HG02798 (cell line): Measurements from ENCODE around the gene PKD2L2.

Experiments
- ATAC-seq: cut with Tn5 transposase; IDR thresholded peaks from one replicate; pipeline ENCODE4 v1.9.1; 2021; ENCODE audit warnings: mild to moderate bottlenecking; ENCODE audit not compliant: unreplicated experiment, poor library complexity

The PKD2L2 gene

DNA sequence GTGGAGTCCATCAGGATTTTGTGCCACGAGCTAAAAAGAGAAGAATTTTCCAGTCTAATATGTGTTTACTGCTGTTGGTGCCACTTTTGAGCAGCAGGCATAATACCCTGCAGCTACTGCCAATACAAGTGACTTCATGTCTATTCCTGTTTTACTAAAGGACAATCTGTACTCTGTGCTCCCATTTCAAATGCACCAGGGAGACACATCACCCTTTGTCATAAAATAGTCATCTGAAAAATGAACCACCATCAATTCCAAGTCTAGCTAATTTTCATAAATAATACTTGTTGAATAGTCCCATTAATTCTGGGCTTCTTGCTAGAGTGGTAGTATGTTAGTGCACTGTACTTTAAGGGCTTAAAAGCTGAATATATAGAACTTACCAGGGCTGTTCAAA is 8.9 kb upstream of the PKD2L2 start:
- no peak for ATAC-seq

DNA sequence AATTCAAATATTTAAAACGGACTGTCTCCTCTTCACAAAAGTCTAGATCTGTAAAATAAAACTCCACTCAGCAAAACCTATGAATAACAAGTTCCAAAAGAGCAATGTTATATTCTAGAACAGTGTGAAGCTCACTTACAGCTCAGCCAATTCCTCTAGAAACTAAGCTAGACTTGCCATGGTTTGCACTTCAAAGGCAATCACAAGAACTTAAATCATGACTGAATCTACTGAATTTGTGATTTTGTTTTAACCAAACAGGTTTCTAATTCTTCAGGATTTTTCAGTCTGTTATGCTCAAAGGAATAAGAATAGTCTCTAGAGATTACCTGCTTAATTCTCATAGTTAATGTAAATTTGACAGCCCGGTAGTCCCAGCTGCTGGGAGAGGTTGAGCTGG is 1.4 kb upstream of the PKD2L2 start:
- ATAC-seq, result no peak

DNA sequence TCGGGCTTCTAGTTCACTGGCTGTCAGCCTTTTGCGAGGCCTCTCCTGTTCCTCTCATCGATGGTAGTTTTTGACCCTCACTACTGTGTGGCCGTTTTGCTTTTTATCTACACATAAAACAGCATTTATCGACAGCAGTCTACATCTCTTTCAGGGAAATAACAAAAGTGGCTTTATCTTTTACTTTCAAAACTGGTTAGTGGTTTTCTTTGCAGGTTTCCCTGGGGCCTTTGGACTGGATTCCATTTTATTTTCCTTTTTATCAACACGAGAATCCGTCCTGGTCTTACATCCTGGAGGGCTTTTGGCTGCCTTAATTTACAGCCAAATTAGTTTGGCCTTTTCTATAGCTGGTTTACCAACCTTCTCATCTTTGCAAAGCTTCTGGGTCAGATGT is 793 bp upstream of the PKD2L2 start:
- no peak for ATAC-seq

- no peak for ATAC-seq
These were observed 1.6 kb downstream of the PKD2L2 start for GRCh38 chr5:137890845-137891244.

- ATAC-seq, result no peak
These were observed 2.6 kb downstream of the PKD2L2 start for GRCh38 chr5:137891849-137892248.

GRCh38 chr5:137894586-137894985 is 5.3 kb downstream of the PKD2L2 start:
- ATAC-seq, result no peak

DNA sequence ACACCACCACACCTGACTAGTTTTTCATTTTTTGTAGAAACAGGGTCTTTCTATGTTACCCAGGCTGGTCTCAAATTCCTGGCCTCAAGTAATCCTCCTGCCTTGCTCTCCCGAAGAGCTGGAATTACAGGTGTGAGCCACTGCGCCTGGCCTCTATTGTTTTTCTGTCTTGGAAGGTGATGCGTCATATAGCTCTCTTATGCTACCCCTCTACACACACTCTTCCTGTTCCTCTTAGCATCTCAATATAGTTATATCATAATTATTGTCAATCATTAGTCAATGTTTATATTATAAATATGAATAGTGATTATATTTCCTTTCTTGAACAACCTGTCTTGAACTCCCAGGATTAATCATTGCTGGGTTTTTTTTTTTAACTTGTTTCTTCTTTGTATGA is 7.3 kb downstream of the PKD2L2 start:
- no peak for ATAC-seq

GRCh38 chr5:137899493-137899892 is 10.2 kb downstream of the PKD2L2 start:
- ATAC-seq, result no peak

- no peak for ATAC-seq
These were observed 12.0 kb downstream of the PKD2L2 start for GRCh38 chr5:137901011-137901817.

GRCh38 chr5:137902408-137903133 is 13.3 kb downstream of the PKD2L2 start:
- no peak for ATAC-seq

- ATAC-seq, result no peak
These were observed 25.5 kb downstream of the PKD2L2 start for GRCh38 chr5:137914758-137915157.

DNA sequence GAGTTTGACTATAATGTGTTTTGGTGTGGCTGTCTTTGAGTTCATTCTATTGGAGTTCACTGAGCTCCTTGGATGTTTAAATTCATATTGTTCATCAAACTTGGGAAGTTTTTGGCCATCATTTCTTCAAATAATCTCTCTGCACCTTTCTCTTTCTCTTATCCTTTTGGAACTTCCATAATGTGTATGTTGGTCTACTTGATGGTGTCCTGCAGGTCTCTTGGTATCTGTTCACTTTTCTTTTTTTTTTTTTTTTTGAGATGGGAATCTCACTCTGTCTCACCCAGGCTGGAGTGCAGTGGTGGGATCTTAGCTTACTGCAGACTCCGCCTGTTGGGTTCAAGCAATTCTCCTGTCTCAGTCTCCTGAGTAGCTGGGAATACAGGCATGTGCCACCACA is 27.7 kb downstream of the PKD2L2 start:
- ATAC-seq, result no peak

DNA sequence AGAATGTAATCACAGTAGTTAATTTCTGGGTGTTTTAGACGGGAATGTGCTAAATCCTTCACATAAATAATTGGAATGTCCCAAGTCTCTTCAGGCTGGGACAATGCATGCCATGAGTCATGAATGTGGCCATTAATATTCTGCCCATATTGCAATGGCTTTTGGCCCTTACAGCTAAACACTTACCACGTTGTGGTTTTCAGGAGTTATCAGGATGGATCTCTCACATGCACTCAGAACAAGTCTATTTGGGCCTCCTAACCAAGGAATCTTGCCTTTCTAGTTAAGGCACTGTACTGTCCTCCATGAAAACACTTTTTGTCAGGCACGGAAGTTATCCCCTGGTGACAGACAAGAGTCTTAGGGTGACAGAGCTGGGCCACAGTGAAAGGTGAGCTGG is 32.7 kb downstream of the PKD2L2 start:
- ATAC-seq, result no peak

GRCh38 chr5:137923856-137924255 is 34.6 kb downstream of the PKD2L2 start:
- ATAC-seq, result no peak

DNA sequence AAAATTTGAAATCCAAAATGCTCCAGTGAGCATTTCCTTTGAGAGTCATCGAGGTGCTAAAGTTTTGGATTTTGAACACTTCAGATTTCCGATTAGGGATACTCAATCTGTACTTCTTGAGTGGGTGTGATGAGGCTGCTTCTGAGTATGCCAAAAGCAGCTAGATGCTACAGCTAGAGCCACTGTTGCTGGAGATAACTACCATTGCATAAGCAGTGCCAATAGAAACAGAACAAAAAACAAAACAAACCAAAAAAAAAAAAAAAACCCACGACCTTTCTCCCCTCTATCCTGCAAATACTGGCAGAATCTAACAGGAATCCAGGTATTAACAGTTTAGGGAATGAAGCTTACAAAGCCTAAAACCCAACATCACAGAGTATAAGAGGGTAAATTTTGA is 43.5 kb downstream of the PKD2L2 start:
- no peak for ATAC-seq

DNA sequence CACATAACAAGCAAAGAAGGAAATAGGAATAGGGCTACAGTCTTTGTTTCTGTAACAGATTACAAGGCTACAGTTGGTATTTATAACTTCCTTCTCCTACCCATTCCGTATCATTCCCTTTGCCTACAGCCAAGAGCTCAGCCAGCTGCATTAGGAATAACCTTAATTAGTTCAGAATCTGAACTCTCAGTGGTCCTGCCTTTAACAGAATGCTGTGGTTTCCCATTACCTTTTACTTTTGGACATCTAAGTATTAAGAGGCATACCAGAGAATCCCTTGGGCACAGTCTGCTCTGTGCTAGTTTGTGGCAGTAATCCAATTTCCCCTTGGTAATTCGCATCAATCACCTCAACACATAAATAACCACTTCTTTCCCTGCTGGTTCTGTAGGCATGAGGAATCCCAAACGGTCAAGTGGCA is 44.2 kb downstream of the PKD2L2 start:
- no peak for ATAC-seq

DNA sequence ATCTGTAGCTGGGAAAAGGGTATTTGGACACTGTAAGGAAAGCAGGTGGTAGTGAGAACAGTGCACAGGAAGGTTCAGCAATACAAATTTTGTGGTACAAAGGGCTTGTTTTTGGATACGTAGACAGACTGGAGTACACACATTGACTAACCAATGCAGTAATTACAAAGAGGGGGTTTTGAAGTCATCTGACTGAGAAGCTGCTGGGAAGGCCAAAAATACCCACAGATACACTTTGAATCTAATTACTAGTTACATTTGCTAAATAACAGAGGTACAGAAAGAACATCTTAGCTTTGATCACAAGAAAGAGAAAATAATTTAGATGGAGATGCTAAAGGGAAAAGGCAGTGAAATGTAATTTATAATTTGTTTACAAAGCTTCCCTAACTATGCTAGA is 45.9 kb downstream of the PKD2L2 start:
- ATAC-seq, result peak; percentile 57

GRCh38 chr5:137935694-137936093 is 46.4 kb downstream of the PKD2L2 start:
- ATAC-seq, result no peak

DNA sequence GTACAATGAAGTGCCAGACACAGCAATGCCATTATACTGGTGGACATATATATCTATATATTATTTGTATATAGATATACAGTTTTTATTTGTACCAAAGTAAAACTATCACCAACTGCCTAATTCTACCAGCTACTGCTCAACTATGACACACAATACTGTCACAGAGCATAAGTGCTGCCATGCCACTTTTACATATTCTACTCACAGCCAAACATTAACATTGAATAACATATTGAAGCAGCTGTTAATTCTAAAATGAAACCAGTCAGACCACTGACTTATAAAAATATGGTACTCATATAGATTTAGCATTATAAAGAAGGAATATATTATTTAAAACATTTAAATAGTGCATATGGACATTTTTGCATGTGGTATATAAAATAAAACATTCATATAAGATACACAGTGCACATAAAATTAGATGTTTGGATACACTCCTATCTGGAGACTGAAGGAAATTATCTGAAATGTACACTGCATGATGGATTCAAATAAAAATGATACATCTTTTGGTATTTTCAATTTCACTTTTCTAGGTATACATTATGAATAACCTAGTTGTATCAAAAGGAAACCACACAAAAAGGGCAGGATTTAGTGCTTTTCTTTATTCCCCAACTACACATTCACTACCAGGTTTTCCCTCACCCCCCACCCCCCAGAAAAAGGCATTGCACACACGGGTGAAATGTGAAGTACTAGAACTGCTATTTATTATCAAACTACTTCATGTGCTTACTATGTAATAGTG is 48.9 kb downstream of the PKD2L2 start:
- ATAC-seq, result no peak

DNA sequence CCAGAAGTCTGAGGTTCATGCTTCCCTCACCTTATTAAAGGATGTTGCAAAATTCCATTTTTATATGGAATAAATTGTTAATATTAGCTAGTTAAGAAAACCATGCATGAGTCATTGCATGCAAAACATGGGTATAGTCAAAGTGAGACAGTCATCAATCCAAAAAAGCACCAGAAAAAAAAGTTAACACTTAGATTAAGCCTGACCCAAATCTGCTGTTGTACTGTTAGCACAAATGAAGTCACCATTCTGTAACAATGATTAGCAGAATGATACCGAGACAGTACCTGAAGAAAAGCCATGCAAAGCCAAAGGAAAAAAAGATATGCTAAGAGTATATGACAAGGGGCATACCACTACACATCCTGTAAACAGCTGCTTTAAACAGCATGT is 49.5 kb downstream of the PKD2L2 start:
- ATAC-seq, result no peak

- ATAC-seq, result no peak
These were observed 50.1 kb downstream of the PKD2L2 start for GRCh38 chr5:137939331-137939730.
